OCI-LY3 (cell line): ENCODE measurements around the gene FBXO28.

ENCODE experiments used
- CTCF ChIP-seq: fragments of 200-600, 300-600 bp; sonication (generic); IDR thresholded peaks from 2 replicates; pipeline ENCODE4 v1.5.1; 2014; ENCODE audit warnings: antibody characterized with exemption, low read length, low read depth
- EZH2phosphoT487 ChIP-seq: fragments of 200-600 bp; shearing (Covaris generic); IDR thresholded peaks from 2 replicates; pipeline ENCODE4 v1.6.1; 2018; ENCODE audit warnings: antibody characterized with exemption, mixed run types, low read depth

DNA sequence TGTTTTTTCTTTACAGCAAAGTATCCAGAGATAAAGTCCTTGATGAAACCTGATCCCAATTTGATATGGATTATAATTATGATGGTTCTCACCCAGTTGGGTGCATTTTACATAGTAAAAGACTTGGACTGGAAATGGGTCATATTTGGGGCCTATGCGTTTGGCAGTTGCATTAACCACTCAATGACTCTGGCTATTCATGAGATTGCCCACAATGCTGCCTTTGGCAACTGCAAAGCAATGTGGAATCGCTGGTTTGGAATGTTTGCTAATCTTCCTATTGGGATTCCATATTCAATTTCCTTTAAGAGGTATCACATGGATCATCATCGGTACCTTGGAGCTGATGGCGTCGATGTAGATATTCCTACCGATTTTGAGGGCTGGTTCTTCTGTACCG, 75.7 kb downstream of the FBXO28 start:
- no peak for TF ChIP-seq CTCF
- TF ChIP-seq EZH2phosphoT487 = no peak
